Activated CD4-positive, CD25-positive, alpha-beta regulatory T cell (primary cell): Measurements from ENCODE around the gene FEV.

ENCODE experiments used
- DNase-seq, 4 experiments: peaks; one replicate each; lab custom pipeline; 2025; lab: John Stamatoyannopoulos, UW

The FEV gene

DNA sequence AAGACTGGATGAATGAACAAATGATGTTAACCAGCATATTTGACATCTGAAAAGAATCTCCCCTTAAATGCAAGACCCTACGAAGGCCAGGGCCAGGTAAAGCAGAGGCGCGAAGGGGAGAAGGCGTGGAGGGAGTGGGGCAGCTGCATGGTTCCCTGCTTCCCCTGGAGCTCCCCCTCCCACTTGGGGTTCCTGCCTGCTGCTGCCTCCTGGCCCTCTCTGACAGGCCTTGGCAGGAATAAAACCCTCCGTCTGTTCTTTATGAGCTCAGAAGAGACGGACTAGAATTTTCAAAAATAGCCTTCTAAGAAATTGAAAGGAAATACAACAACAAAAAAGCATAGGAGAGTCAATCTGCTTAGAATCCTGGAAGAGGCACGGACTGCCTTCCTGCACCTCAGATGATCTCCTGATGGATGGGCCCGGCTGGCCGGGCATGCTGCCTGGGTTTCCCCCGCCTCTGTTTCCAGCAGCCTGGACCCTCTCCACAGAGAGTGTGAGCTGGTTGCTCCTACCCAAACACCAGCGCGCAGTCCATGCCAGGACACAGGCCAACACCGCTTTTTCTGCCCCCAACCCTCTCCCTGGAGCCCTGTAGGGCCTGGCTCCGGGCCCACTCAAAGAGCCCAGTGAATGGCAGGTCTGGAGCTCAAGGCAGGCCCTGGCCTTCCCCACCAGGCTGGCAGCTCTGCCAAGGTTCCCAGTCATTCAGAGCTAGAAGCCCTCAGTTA is 32.4 kb upstream of the FEV start:
- no peak for DNase-seq

DNA sequence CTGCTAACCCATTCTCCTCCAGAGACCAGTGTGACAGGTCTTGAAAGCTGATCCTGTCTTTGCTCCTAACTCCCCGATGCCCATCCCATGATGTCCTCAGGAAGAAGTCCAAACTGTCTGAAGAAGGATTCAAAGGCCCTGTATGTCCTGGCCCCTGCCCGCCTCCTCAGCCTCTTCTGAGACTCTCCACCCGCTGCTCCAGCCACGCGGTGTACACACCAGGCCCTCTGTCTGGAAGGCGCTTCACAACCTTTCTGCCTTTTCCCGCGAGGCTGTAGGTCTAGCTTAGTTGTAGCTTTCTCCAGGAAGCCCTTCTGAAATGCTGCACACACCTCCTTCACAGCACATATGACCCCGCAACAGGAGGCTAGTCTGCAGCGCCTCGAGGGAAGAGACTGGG is 31.7 kb upstream of the FEV start:
- DNase-seq = no peak

DNA sequence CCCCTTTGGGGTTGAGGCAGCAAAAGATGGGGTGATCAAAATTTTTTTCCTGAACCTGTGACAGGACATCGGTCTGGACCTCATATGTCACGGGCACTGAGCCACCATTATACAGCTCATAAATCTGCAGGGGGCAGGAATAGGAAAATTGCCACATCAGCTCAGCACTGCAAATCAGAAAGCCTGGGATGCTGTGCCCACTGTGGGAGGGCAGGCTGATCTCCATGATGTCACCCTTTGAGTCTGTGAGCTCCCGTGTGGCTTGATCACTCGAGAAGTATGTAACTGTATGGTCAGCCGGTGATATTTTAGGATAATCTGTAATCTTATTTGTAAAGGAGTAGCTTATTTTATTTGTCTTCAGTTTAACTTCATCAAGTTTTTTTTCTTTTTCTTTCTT is 25.9 kb upstream of the FEV start:
- no peak for DNase-seq

DNA sequence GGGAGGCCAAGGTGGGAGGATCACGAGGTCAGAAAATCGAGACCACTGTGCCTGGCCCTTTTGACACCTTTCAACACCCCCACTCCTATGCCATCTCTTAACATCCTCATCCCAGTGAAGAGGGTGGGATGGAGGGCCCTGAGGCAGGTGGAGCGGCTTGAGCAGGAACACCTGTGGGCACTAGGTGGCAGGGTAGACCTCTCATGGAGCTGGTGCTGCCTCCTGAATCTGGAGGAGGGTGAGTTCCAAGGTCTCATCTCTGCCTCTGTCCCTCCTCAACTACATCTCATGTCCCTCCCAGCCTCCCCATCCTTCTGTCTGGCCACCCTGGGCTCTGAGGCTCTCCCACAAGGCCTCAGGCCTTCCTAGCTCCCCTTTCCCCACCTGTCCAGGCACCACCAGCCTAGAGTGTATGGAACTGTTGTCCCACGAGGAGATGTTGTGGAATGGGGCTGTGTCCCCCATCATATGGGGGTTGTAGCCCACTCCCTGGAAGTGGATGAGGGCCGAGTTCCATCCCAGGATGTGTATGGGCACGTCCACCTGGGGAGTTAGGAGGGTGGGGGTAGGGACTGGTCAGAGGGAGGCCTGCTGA is 25.3 kb upstream of the FEV start:
- DNase-seq = no peak

DNA sequence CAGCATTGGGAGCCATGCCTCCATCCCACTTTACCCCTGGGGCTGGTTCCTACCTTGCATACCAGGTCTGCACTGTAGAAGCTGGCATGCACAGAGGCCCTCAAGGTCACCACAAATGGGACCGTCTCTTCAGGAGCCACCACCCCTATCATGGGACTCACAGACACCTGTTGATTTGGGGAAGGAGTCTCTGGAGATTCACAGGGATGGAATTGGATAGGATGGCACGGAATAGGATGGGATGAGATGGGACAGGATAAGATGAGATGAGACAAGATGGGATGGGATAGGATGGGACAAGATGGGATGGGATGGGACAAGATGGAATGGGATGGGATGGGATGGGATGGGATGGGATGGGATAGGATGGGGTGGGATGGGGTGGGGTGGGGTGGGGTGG is 24.3 kb upstream of the FEV start:
- DNase-seq = no peak

DNA sequence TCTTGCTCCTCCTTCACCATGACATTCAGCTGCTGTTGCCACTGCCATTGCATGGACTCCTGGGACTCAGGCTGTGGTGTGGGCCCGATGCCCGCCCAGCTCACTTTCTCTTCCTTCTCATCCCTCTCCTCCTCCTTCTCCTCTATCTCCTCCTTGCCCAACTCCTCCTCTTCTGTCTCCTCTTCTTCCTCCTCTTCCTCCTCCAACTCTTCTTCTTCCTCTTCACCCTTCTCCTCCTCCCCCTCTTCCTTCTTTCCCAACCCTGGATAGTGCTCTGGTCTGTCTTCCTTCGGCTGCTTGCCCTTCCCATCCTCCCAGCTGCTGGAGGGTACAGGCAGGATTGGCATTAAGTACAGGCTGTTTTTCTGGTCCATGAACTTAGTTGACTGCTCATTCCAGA is 19.0 kb upstream of the FEV start:
- no peak for DNase-seq

DNA sequence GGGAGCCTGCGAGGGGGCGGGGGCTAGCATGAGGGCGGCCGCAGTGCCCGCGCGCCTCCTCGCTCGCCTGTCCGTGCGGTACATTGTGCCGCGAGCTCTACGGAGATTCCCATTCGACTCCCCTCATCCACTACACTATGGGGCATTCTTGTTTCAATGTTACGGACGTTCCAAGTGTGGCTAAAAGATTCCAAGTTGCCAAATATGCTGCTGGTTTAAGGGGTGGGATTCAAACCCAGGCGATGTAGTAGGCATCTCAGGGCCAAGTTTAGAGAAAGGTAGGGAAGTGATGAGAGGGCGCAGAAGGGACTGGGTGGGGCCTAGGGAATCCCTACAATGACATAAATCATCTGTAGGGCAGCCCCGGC is 18.3 kb upstream of the FEV start:
- no peak for DNase-seq

DNA sequence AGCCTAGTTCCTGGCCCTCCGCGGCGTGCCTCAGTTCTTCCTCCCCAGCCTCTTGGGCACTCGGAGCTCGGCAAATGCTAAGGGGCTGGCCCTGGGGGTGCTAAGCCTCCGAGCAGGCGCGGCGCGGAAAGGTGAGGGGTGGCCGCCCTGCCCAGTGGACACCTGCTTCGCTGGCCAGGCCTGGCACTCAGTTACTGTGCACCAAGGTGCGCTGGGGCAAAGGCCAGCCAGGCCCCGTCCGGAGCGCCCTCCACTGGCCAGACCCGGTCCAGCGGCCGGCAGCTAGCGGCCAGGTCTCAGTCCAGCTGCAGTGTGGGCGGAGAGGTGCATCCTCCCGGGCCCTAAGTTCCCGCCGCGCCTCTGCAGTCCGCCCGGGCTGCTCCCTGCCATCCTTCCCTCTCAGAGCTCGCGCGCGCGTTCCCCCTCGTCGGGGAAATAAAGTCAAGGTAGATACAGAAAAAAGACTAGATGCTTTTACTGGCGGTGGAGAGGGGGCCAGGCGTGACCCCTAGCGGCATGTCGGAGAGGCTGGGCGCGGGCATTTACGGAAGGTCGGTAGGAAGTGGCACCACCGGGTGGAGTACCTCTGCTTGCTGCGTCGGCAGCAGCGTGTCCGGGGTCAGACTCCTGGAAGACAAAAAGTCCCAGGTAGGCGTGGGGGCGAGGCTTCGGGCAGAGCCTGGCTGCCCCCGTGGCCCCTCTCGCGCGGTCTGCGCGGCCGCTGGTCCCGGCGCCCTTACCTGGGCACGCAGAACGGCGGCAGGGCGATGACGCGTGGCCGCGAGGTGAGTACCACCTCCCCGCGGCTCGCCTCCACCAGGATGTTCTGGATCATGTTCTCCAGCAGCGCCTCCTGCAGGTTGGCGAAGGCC is 17.6 kb upstream of the FEV start:
- DNase-seq = peak in 1 of 4 experiments; percentile 26

DNA sequence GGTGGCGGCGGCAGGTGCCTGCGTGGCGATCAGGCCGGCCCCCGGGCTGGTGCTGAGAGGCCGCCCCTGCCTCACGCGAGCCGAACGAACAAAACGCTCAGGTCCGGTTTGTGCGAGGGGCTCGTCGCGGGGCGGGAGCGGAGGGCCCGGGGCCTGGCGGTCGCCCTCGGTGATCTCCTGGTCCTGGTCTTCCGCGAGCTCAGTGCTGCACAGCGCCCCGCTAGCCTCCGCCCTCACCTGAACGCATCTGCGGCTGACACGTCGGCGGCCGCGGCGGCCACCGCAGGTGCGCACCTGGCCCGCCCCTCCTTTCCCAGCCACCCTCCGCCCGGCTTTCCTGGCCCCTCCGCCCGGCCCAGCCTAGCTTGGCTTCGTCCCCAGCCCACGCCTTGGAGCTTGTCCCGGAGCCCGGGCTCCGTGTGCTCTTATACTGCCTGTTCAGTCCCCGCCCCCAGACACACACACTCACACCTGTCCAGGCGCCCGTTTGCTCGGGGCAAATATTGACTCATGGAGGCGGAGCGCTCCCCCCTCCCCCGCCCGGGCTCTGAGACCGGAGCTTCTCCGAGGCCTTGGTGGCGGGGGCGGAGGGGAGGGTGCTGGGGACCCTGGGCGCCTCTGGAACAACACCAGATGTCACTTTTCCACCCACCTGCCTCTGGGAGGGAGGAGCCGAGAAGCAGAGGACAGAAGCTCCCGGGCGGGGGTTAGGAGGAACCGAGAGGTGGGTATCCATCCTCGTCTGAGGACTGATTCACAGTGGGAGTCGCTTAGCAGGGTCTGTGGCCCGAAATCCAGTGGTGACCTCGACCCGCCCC is 16.8 kb upstream of the FEV start:
- DNase-seq = no peak

DNA sequence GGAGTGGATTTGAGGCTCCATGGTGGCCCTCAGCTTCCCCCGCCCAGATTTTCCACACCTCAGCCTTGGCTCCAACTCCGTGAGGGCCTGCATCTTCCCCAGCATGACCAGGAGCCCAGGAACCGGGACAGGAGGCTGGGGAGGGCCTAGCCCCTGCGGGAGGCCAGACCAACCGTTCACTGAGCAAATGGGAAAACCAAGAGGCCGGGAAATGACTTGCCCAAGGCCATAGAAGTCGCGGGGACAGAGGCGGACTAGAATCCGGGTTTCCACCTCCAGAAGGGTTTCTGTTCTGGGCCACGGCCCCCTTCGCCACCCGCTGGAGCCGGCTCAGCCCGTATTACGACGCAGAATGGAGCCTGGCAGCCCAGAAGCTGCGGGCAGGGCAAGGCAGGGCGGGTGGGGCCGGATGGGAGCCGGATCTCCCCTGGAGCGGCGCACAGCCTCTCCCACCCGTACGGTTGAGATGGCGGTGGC is 16.2 kb upstream of the FEV start:
- DNase-seq = no peak

DNA sequence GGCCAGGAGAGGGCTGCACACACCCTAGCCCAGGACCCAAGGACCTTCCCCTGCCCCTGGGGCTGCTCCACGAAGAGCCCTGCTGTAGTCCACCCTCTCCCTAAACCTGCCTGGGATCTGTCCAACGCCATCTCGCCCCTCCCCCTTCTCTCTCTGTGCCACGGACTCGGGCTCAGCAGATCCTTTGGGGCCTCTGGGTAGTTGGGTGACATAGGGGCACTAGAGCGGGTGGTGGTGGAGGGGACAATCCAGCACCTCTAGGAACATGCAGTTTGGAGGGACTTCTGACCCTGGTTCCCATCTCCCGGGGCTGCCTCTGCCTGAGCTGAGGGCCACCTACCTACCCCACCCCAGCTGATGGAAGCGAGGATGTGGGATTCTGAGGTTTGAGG is 15.6 kb upstream of the FEV start:
- no peak for DNase-seq

DNA sequence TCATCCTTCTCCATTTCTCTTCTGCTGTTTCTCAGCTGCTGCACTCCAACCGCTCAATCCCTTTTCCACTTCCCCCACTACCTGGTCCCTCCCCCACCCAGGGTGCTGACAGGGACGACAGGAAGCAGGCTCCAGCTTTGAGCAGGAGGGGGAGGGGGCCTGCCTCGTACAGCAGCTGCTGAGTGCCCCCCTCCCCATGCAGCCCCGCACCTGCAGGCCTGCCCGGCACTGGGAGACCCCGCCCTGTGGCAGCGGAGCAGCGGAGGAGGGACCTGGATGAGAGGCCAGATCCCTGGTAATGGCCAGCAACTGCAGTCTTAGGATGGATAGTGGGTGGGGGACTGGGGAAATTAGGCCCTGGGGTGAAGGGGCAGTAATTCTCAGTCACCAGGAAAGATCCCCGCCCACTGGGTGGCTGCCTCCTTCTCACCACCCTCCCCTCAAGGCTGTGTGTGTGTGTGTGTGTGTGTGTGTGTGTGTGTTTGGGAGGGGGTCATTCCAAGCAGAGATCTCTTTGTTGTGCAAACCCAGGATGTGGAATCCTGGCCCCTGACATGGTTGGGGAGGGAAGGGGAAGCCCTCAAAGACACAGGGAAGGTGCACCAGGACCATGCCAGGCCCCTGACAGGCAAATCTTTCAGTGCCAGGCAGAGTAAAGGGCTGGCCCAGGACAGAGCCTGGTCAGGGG is 15.0 kb upstream of the FEV start:
- no peak for DNase-seq

DNA sequence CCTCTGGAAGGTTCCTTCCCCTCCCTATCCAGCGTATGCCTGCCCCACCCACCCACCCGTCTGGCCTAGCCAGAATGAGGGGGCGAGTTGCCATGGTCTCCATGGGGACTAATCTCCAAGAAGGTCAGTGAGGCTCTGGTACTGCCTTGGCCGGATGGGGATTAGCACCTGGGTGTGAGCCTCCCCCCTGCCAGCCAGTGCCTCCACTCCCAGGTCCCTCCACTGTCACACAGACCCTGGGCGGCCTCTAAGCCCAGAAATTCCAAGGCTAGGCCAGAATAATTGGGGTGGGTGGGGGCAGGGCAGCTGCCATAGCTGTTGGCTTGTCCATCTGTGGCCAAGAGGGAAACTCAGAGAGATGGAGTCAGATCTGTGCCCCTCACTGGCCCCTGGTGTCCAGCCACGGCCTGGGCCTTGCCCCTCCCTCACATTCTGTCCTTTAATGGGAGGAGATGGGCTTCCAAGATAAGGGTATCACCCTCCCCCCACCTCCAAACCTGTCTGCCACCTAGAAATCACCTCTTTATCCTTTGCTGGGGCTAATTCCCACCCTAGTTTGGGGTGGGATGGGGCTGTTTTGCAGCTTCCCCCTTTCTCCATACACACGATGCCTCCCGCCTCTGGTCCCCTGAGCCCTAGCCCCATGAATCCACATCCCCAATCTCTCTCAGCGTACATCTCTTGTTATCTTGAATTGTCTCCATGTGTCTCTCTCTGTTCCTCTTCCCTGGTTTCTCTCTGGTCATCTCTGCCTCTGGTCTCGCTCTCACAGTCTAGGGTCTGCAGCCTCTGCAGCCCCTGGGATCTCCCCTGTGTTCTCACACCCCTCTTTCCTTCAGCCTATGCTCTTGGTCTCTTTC is 14.3 kb upstream of the FEV start:
- DNase-seq = no peak

DNA sequence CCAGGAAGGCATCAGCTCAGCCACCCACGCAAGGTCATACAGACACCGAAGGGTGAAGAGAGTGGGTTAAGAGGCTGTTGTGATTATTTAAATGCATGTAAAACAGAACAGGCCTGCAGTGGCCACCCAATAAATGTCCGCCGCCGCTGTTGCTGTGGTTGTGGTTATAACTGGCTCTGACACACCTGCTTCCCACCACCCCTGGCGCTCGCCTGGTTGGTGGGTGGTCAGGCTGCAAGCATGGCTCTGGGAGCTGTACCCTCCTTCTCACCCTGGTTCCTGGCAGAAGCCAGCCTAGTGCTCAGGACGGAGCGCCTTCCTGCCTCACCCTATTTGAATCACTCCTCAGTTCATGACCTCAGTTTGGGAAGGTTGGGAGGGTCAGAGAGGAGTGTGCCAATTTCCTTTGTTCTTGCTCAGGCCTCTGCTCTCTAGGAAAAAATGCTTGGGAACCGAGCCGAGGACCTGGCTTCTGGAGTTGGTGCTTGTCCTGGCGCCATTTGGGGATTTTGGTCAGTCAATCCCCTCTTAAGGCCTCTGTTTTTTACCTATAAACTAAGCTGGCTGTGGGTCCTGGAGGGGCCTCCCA is 13.5 kb upstream of the FEV start:
- DNase-seq = no peak

DNA sequence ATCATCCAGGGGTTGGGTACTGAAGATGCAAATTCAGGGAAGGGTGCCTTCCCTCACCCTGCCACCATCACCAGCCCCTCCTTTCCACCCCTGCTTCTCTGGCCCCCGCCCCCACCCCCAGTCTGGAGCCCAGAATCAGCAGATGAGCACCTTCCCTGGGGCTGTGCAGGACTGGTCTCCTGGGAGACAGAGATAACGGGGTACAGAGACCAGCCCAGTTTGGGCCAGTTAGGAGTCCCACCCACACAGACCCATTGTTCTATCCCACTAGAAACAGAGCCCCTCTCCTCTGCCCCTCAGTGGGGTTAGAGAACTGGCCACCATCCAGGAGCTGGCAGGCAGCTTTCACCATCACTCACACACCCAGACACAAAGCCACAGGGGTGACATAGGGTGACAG is 12.7 kb upstream of the FEV start:
- no peak for DNase-seq

DNA sequence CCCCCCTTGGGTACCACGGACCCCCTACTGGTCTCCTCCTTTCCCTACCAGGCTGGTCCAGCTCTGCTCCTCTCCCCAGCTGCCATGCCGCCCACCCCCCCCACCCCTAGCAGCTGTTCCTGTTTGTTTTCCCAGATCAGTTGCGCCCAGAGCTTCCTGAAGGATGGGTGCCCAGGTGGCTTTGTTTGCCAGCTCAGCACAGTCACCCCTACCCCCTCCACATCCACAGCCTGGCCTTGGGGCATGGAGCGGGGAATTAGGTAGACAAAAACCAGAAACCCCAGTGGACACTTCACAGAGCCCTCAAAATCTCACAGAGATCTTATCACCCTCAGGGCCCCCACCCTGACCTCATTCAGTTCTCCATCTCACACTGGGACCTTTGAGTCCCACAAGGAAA is 12.0 kb upstream of the FEV start:
- DNase-seq = no peak

DNA sequence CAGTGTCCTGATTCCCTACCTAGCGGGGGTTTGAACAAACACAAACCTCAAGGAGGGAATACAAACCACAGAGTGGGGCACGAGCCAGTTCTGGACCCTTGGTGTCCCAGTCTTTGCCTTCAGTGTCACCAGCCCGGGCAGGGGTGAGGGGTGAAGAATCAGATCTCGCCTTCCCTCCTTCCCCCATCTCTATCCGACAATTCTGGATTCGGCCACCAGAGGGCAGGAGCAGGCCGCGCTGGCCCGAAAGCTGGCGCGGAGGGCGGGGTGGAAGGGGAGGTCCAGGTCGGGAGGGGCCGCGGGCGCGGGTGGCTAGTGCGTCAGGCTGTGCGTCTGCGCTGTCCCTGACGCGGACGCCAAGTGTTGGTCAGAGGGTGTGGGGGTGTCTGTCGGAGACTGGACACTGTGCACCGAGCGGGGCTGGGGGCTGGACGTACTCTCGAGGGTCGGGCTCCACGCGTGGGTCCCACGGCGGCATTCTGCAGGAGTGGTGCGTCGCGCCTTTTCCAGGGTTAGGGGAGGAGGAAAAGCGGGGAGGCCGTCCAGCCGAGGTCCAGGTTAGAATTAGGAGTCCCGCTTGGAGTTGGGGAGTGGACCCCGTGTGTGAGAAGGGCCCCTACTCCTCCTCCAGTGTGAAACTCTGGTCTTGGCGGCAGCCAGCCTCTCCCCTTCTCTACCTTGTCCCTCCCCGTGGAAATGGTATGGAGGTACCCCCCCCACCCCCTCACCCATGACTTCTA is 11.2 kb upstream of the FEV start:
- DNase-seq = peak; percentile 35 to 76 (median 53)

DNA sequence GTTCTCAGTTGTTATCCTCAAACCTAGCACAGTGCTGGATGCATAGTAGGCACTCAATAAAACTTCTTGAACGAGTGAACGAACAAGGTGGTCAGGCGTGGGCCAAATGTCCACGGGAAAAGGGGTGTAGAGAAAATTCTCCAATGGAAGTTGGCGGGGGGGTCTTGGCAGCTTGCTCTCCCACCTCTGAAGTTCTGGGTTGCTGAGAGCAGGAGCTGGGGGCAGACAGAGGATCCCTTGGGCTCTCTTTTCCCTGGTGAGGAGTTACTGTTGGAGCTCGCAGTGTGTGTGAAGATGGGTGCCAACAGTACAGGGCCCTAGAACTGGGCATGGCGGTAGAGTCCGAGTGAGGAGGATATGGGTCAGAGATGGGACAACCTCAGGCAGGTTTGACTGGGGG is 10.6 kb upstream of the FEV start:
- DNase-seq = no peak
